ENCODE measurements around the gene MCRS1.
"Not testable (repeated sequence)": the region's sequence is repeated elsewhere in the genome, so short reads cannot be mapped to it uniquely, and the experiment has no call there.

Gene MCRS1, protein sequence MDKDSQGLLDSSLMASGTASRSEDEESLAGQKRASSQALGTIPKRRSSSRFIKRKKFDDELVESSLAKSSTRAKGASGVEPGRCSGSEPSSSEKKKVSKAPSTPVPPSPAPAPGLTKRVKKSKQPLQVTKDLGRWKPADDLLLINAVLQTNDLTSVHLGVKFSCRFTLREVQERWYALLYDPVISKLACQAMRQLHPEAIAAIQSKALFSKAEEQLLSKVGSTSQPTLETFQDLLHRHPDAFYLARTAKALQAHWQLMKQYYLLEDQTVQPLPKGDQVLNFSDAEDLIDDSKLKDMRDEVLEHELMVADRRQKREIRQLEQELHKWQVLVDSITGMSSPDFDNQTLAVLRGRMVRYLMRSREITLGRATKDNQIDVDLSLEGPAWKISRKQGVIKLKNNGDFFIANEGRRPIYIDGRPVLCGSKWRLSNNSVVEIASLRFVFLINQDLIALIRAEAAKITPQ

DNA sequence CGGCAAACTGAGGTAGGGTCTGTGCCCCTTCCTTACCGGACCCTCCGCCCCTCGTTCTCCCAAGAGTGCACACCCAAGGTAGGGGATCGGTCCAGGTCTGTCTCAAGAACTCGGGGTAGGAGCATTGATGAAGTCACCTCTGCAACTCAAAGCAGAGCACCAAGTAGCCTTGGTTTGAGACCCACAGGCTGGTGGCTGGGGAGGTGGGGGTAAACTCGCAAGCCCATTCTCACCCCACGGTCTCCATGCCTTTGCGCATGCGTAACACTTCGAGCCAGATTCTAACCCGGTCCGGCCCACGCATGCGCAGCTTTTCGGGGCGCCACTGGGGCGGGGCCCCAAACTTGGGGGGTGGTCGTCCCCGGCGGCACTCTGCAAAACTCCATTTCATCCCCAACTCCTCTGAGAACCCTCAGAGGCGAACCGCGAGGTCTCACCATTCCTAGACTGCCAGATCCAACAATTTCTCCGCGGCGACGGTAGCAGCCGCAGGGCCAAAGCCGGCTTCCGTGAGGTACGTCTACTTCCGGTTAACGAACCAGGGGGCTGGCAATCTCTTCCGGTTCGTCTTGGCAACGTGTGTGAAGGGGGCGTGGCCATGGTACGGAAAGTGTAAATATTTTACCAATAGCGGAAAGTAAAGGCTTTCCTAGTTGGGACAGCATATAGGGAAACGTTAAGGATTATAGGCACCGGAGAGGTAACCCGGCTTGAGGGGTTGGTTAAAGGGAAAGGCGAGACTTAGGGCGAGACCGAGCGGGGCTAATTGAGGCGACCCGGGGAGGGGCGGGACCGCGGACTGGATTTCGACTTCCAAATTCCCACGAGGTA is at the start of gene MCRS1:
TSS of gene MCRS1 (minus strand) at position 532 of the 831 bp plus-strand sequence. CDS start 1,411 bp downstream, outside the sequence.
- DNase-seq: peak in 55 of 56 donors; percentile 38 to 97 (median 83)

DNA sequence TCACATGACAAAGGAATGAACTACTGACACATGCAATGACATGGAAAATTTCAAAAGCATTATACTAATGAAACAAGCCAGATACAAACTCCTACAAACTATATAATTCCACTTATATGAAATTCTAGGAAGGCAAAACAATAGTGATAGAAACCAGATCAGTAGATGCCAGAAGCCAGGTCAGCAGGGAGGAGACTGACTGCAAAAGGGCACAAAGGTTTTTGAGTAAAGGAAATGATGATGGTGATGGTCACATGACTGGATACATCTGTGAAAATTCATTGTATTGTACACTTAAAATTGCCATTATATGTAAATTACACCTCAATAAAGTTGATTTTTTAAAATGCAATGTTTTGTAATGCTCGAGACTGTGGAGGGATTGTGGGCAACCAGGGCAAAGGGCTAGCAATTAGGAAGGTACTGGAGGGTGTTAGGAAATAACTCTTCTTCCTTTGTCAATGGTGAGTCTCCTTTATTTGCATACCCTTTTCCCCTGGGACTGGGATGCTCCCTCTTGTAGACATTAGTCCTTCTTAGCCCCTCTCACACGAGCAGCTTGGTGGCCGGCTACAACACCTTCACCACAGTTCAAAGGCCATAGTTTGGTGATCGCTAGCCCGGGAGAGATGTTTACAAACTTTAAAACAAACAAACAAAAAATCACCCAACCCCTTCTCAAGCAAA is 48.7 kb upstream of the MCRS1 start:
- no peak for DNase-seq

DNA sequence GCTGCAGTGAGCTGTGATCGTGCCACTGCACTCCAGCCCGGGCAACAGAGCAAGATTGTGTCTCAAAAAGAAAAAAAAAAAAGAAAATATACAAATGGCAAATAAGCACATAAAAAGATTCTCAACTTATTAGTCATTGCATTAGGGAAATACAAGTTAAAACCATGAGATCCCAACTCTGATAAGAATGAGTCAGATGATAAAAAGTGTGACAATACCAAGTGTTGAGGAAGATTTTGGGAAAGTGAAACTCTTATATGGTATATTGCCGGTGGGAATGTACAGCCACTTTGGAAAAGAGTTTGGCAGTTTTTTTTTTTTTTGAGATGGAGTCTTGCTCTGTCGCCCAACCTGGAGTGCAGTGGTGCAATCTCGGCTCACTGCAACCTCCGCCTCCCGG is 47.8 kb upstream of the MCRS1 start:
- DNase-seq: no peak

- no peak for DNase-seq
Measured at GRCh38 chr12:49612210-49612609, 44.3 kb upstream of the MCRS1 start.

GRCh38 chr12:49610785-49611184 is 42.8 kb upstream of the MCRS1 start:
- not testable (repeated sequence) for DNase-seq

DNA sequence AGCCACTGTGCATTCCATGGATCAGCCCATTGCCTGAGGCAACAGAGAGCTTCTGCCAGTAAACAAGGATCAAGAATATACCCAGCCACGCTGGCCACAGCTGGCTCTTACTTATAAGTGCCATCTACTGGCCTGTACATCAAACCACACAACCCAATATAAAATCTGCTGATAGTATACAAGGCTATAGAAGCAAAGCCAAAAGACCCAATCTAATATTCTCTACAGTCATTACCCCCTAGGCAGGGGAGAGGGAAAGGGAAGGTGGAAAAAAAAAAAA is 41.9 kb upstream of the MCRS1 start:
- no peak for DNase-seq

DNA sequence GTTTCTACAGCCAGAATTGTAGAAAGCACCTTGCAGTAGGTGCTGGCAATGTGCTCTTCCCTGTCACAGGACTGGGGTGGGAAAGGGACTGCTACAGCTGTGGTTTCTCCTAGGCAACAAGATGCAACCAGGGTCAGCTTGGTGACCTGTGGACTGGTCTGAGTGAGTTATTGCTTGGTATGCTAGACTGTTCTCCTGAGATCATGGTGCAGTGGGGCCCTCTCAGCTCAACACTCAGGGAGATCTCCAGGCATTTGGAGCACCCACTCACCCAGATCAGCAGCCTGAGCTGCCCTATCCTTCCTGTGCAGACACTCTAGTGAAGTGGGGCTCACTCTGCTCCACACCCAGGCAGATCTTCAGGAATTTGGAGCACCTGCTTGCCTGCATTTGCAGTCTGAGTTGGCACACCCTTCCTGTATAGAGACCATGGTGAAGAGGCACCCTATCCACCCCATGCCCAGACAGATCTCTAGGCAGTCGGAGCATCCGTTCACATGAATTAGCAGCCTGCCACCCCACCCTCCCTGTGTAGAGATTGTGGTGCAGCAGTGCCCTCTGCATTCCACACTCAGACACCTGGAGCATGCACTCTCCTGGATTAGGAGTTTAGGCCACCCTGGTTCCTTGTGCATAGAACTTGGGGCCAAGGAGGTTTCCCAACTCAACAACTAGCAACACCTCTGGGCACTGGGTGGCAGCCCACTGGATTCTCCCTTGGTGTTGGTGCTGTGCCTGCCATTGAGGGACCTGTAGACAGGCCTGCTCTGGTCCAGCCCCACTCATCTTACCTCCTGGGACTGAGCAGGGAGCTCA is 41.3 kb upstream of the MCRS1 start:
- DNase-seq: no peak

DNA sequence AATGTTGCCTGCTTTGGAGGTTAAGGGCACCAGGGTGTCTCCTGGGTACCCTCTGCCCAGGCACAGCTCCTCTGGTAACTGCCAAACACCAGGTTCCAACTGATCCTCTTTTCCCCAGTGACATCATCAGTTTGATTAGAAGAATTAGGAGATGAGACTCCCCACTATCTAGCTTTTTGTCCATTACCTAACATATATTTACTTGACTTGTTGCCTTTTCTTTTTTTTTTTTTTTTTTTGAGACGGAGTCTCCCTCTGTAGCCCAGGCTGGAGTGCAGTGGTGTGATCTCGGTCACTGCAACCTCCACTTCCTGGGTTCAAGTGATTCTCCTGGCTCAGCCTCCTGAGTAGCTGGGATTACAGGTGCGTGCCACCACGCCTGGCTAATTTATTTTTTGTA is 37.6 kb upstream of the MCRS1 start, which contains the start of gene FAM186B:
TSS of gene FAM186B (minus strand) at position 101 of the 400 bp plus-strand sequence. CDS start 162 bp downstream, outside the sequence.
- DNase-seq: not testable (repeated sequence)

GRCh38 chr12:49604856-49605255 is 36.9 kb upstream of the MCRS1 start:
- no peak for DNase-seq

- DNase-seq: no peak
Measured at GRCh38 chr12:49603721-49604120, 35.8 kb upstream of the MCRS1 start.

- DNase-seq: no peak
Measured at GRCh38 chr12:49599961-49600360, 32.0 kb upstream of the MCRS1 start.

DNA sequence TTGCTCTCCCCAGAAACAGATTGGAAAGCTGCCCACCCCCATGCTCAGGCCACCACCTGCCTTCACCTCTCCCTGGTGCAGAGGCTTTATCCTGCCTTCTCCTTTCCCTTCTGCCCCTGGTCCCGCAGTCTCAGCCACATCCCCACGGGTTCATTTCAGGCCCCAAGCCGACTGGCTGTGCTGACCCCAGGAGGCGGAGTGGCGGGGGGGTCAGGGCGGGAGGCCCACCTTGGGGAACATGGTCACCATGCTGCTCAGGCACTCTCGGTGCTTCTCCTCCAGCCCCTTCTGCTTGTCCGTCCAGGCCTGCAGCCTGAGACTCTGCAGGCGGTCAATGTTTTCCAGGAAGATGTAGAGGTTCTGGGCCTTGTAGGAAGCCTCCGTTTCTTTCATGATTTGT is 30.6 kb upstream of the MCRS1 start:
- DNase-seq: no peak

GRCh38 chr12:49588721-49589516 is 21.0 kb upstream of the MCRS1 start:
- peak in 5 of 56 donors; percentile 5 to 17 (median 10) for DNase-seq

DNA sequence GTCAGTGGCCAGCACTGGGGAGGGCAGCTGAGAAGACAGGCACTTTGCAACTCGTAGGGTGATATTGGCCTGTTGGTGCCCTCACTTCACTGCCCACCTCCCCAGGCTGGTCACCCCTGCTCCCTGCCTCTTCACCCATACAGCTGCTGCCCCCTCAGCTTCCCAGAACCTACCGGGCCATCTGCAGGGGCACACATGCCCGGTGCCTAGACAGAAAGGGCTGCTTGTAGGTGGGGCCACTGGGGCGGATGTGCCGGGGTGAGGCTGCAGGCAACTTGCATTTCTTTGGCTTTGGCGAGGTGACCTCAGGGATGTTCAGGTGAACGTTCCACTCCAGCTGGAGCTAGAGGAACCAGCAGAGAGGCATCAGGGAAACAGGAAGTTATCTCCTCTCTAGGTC is 20.3 kb upstream of the MCRS1 start:
- DNase-seq: no peak

GRCh38 chr12:49587174-49587908 is 19.4 kb upstream of the MCRS1 start:
- no peak for DNase-seq

- no peak for DNase-seq
Measured at GRCh38 chr12:49585477-49586459, 17.8 kb upstream of the MCRS1 start.

- no peak for DNase-seq
Measured at GRCh38 chr12:49584591-49584990, 16.6 kb upstream of the MCRS1 start.
